ENCODE results near the gene BCAS1. TPM values are rescaled to one million over a fixed set of nuclear protein-coding genes. Genes with fewer than 3 reads are reported as not detected.

Gene BCAS1
- total and polyA plus RNA-seq, 2 donors from 2014 or later: 1.1 to 4.8 TPM

DNA sequence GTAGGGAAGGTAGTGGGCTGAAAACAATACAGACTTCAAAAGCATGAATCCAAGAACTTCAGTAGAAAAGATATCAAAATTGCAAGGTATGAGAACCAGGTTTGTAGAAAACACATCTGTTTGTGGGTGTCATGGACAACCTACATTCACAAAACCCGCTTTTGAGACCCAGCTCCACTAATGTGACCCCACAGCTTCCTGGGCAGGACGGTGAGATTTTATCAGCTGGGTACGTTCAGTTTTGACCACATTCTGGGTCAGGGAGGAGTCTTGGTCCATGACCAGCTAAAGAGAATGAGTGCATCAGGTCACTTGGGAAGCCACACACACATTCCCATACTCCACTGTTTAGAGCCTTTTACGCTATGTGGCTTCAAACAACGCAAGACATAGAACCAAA is 77.1 kb downstream of the BCAS1 start:
- no peaks in the 10 kb centered on the region for H3K9me3 ChIP-seq (ENCODE audit: control insufficient read depth in 2 of 3, insufficient read depth in 1 of 3, low read length in 3 of 3)
- FAIRE-seq (no peak), DNase-seq (no peak)
- no peak overlapping the region for H3K9ac ChIP-seq (ENCODE audit: low read length in 3 of 3)
- no peaks in the 10 kb centered on the region for H3K4me1 ChIP-seq (ENCODE audit: control insufficient read depth in 2 of 3, insufficient read depth in 2 of 3, low read depth in 1 of 3, low read length in 3 of 3)
- no peaks in the 10 kb centered on the region for H3K27me3 ChIP-seq (ENCODE audit: control insufficient read depth, insufficient read depth, low read length)
- intact Hi-C loops (cut with DNase I): no loop called here
- TF ChIP-seq, protein P1, sequence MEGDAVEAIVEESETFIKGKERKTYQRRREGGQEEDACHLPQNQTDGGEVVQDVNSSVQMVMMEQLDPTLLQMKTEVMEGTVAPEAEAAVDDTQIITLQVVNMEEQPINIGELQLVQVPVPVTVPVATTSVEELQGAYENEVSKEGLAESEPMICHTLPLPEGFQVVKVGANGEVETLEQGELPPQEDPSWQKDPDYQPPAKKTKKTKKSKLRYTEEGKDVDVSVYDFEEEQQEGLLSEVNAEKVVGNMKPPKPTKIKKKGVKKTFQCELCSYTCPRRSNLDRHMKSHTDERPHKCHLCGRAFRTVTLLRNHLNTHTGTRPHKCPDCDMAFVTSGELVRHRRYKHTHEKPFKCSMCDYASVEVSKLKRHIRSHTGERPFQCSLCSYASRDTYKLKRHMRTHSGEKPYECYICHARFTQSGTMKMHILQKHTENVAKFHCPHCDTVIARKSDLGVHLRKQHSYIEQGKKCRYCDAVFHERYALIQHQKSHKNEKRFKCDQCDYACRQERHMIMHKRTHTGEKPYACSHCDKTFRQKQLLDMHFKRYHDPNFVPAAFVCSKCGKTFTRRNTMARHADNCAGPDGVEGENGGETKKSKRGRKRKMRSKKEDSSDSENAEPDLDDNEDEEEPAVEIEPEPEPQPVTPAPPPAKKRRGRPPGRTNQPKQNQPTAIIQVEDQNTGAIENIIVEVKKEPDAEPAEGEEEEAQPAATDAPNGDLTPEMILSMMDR (IDR thresholded peaks at IDR 0.05; ENCODE audit: borderline replicate concordance, extremely low read depth, insufficient read depth): no peak
- no peak overlapping the region for H3K4me3 ChIP-seq (ENCODE audit: low read length in 3 of 3)
- H3K36me3 ChIP-seq (ENCODE audit: control insufficient read depth in 2 of 3, insufficient read depth in 3 of 3, low read length in 3 of 3): no peaks in the 10 kb centered on the region
- H3K27ac ChIP-seq (ENCODE audit: low read depth in 2 of 2, low read length in 2 of 2): no peak overlapping the region

DNA sequence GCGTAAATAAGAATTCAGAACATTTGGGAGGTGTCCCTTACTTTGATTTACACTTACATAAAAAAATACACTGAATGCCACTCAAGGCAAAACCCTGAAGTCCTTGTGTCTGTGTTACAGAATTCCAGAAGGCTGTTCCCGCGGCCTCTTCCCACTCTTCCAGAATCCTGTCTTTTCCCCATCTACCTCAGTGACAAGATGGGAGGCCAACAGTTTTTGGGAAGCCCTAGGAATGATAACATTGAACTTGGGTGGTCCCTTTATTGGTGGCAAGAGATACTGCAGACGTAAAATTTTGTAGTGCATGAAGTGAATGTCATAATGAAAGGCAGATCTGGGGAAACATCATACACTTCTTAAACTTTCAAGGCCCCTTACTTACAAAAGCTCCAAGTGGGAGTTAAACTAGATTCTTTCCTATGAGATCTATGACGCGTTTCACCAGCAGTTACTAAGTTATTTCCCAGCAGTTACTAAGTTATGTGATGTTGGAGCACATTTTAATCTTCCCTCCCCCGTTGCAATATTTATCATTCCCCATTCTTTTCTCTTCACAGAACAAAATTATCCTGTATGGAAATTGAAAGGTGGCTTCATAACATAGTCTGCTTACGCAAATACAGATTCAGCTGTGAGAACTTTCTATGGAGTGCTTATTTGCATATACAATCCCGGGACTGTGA is 79.5 kb downstream of the BCAS1 start:
- TF ChIP-seq, protein P1 (IDR thresholded peaks at IDR 0.05; ENCODE audit: borderline replicate concordance, extremely low read depth, insufficient read depth): no peak
- FAIRE-seq (no peak), DNase-seq (no peak)
- Histone ChIP-seq H3K4me3 (ENCODE audit: low read length in 3 of 3) (no peak overlapping the region), H3K36me3 (ENCODE audit: control insufficient read depth in 2 of 3, insufficient read depth in 3 of 3, low read length in 3 of 3) (no peaks in the 10 kb centered on the region), H3K27ac (ENCODE audit: low read depth in 2 of 2, low read length in 2 of 2) (no peak overlapping the region), H3K4me1 (ENCODE audit: control insufficient read depth in 2 of 3, insufficient read depth in 2 of 3, low read depth in 1 of 3, low read length in 3 of 3) (no peaks in the 10 kb centered on the region), H3K27me3 (ENCODE audit: control insufficient read depth, insufficient read depth, low read length) (no peaks in the 10 kb centered on the region), H3K9ac (ENCODE audit: low read length in 3 of 3) (no peak overlapping the region), H3K9me3 (ENCODE audit: control insufficient read depth in 2 of 3, insufficient read depth in 1 of 3, low read length in 3 of 3) (no peaks in the 10 kb centered on the region)
- intact Hi-C loops (cut with DNase I): no loop called here

DNA sequence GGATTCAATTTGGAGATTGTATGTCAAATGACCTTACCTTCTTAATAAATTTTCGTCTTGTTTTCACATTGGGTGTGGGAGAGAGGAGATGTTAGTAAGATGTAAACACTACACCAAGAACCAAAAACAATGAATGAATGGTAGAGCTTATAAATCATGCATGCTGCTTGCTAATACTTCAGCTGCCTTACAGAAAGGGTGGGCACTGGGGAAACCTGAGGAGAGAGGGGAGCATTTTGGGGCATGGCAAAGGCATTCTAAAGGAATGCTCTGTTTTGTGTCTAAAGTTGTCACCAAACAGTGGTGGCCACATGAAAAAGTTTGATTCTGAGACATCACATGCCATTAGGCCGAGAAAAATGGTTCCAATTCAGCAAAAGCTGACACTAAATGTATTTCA is 80.4 kb downstream of the BCAS1 start:
- Histone ChIP-seq H3K9me3 (ENCODE audit: control insufficient read depth in 2 of 3, insufficient read depth in 1 of 3, low read length in 3 of 3) (no peaks in the 10 kb centered on the region), H3K36me3 (ENCODE audit: control insufficient read depth in 2 of 3, insufficient read depth in 3 of 3, low read length in 3 of 3) (no peaks in the 10 kb centered on the region), H3K4me3 (ENCODE audit: low read length in 3 of 3) (no peak overlapping the region), H3K27me3 (ENCODE audit: control insufficient read depth, insufficient read depth, low read length) (no peaks in the 10 kb centered on the region), H3K9ac (ENCODE audit: low read length in 3 of 3) (no peak overlapping the region), H3K27ac (ENCODE audit: low read depth in 2 of 2, low read length in 2 of 2) (no peak overlapping the region), H3K4me1 (ENCODE audit: control insufficient read depth in 2 of 3, insufficient read depth in 2 of 3, low read depth in 1 of 3, low read length in 3 of 3) (no peaks in the 10 kb centered on the region)
- TF ChIP-seq, protein P1 (IDR thresholded peaks at IDR 0.05; ENCODE audit: borderline replicate concordance, extremely low read depth, insufficient read depth): no peak
- no peak for FAIRE-seq
- peak in 2 of 5 donors; percentile 20 to 28 for DNase-seq
- intact Hi-C loops (cut with DNase I): no loop called here

DNA sequence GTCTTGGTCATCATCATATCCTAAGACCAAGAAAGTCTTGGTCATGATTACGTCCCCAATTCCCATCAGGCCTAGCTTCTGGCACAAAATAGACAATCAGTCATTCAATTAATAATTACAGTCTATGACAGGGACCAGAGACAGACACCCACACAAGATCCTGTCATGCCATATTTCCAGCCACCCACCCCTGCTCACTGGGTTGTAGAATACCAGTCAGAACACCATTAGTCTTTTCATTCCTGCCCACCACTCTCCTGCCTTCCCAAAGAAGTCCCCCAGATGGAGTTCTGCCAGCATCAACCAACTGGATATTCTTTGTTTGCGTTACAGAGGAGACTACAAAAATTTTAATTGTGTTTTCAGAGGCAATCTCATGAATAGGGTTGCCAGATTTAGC is 81.0 kb downstream of the BCAS1 start:
- Histone ChIP-seq H3K4me3 (ENCODE audit: low read length in 3 of 3) (no peak overlapping the region), H3K36me3 (ENCODE audit: control insufficient read depth in 2 of 3, insufficient read depth in 3 of 3, low read length in 3 of 3) (no peaks in the 10 kb centered on the region), H3K9ac (ENCODE audit: low read length in 3 of 3) (no peak overlapping the region), H3K27me3 (ENCODE audit: control insufficient read depth, insufficient read depth, low read length) (no peaks in the 10 kb centered on the region), H3K27ac (ENCODE audit: low read depth in 2 of 2, low read length in 2 of 2) (no peak overlapping the region), H3K4me1 (ENCODE audit: control insufficient read depth in 2 of 3, insufficient read depth in 2 of 3, low read depth in 1 of 3, low read length in 3 of 3) (no peaks in the 10 kb centered on the region), H3K9me3 (ENCODE audit: control insufficient read depth in 2 of 3, insufficient read depth in 1 of 3, low read length in 3 of 3) (no peaks in the 10 kb centered on the region)
- no peak for DNase-seq
- intact Hi-C loops (cut with DNase I): no loop called here
- FAIRE-seq: no peak
- TF ChIP-seq, protein P1 (IDR thresholded peaks at IDR 0.05; ENCODE audit: borderline replicate concordance, extremely low read depth, insufficient read depth): no peak
